K562 treated with DMSO at 1 percent for 4 hours (cell line): ENCODE results near the gene TBC1D10B. TPM values are rescaled to one million over a fixed set of nuclear protein-coding genes. Genes with fewer than 3 reads are reported as not detected.

Source experiments
- total RNA-seq: library from RNA; unstranded; fragments of 300-600 nt; gene quantifications from 2 replicates; pipeline ENCODE4 v1.2.3, GENCODE V29; 2022; ENCODE audit not compliant: insufficient read depth

Gene TBC1D10B
- 44.5 and 53.6 TPM in 2 replicates for total RNA-seq

GRCh38 chr16:30370456-30371247, at the start of gene TBC1D10B:
Gene TBC1D10B (minus strand): TSS chr16:30370494. CDS start chr16:30370183, 311 bp downstream.

GRCh38 chr16:30407102-30407803, 37.0 kb upstream of the TBC1D10B start, which contains the start of gene ZNF771:
Gene ZNF771 (plus strand): TSS chr16:30407606. CDS start chr16:30408054, 448 bp downstream.

GRCh38 chr16:30395155-30395991, 25.1 kb upstream of the TBC1D10B start, which contains the start of gene ZNF48:
Gene ZNF48 (plus strand): TSS chr16:30395420. CDS start chr16:30395795, 375 bp downstream.

GRCh38 chr16:30382111-30382881, 12.0 kb upstream of the TBC1D10B start, which contains the start of gene SEPTIN1:
Gene SEPTIN1 (minus strand): TSS chr16:30382561. CDS start chr16:30382542, 19 bp downstream.

GRCh38 chr16:30374538-30374937, 4.2 kb upstream of the TBC1D10B start, which contains the start of gene MYL11:
Gene MYL11 (plus strand): TSS chr16:30374802. CDS start chr16:30374858, 56 bp downstream.

GRCh38 chr16:30355144-30355953, 14.9 kb downstream of the TBC1D10B start, which contains the start of gene CD2BP2:
Gene CD2BP2 (minus strand): TSS chr16:30355308. CDS start chr16:30354681, 627 bp downstream.

Other genes starting within 250 kb of the TBC1D10B start
- gene MAPK3, start 247.3 kb downstream of the TBC1D10B start, total RNA-seq = 46.3 and 68.0 TPM in 2 replicates
- gene CORO1A, start 186.9 kb downstream of the TBC1D10B start, total RNA-seq = 51.9 and 59.7 TPM in 2 replicates
- 33.4 and 66.9 TPM in 2 replicates for gene BOLA2B, start 176.8 kb downstream of the TBC1D10B start, total RNA-seq
- gene SLX1A, start 176.6 kb downstream of the TBC1D10B start, total RNA-seq = 66.3 and 70.6 TPM in 2 replicates
- gene SULT1A3, start 171.2 kb downstream of the TBC1D10B start, total RNA-seq = 3.7 and 10.9 TPM in 2 replicates
- gene NPIPB13, start 122.0 kb downstream of the TBC1D10B start, total RNA-seq = 2.5 and 3.8 TPM in 2 replicates
- gene CD2BP2, start 15.2 kb downstream of the TBC1D10B start, total RNA-seq = 25.6 and 32.0 TPM in 2 replicates
- gene MYL11, start 4.3 kb upstream of the TBC1D10B start, total RNA-seq = not detected in 2 replicates
- 1.9 and 2.4 TPM in 2 replicates for gene SEPTIN1, start 12.1 kb upstream of the TBC1D10B start, total RNA-seq
- gene ZNF48, start 24.9 kb upstream of the TBC1D10B start, total RNA-seq = 5.8 and 10.6 TPM in 2 replicates
- gene ZNF771, start 37.1 kb upstream of the TBC1D10B start, total RNA-seq = 9.1 and 10.3 TPM in 2 replicates
- gene DCTPP1, start 59.5 kb upstream of the TBC1D10B start, total RNA-seq = 49.1 and 53.8 TPM in 2 replicates
- 72.3 and 75.1 TPM in 2 replicates for gene SEPHS2, start 75.4 kb upstream of the TBC1D10B start, total RNA-seq
- not detected in 2 replicates for gene ITGAL, start 102.2 kb upstream of the TBC1D10B start, total RNA-seq
- 64.8 and 75.1 TPM in 2 replicates for gene ZNF768, start 156.1 kb upstream of the TBC1D10B start, total RNA-seq
- 0.63 and 1.3 TPM in 2 replicates for gene ZNF747, start 164.4 kb upstream of the TBC1D10B start, total RNA-seq
- 3.2 and 6.6 TPM in 2 replicates for gene ZNF764, start 187.9 kb upstream of the TBC1D10B start, total RNA-seq
- 3.4 and 5.0 TPM in 2 replicates for gene ZNF688, start 201.2 kb upstream of the TBC1D10B start, total RNA-seq
- 4.2 and 5.2 TPM in 2 replicates for gene ZNF785, start 215.2 kb upstream of the TBC1D10B start, total RNA-seq
- gene ZNF689, start 239.9 kb upstream of the TBC1D10B start, total RNA-seq = 10.6 and 11.7 TPM in 2 replicates